SJSA1 (cell line): Measurements from ENCODE around the gene ANAPC10. TPM values are rescaled to one million over a fixed set of nuclear protein-coding genes. Genes with fewer than 3 reads are reported as not detected.
A peak's percentile ranks its signal among the peaks of the same experiment; 100 is the strongest.

Experiments used
- DNase-seq, 2 experiments: peaks; one replicate each; pipeline ENCODE4 v3.0.0-alpha.2; 2015 to 2020; ENCODE audit warnings: low spot score in 2 of 2, low read depth in 1 of 2
- H3K27ac ChIP-seq: fragments of 250-450 bp; sonication (Bioruptor Pico); 2 replicates; pipeline ENCODE4 v1.5.1; 2020; ENCODE audit warnings: mild to moderate bottlenecking, moderate library complexity
- H3K27me3 ChIP-seq: fragments of 250-450 bp; sonication (Bioruptor Pico); replicated peaks from 2 replicates; pipeline ENCODE4 v1.5.1; 2020; ENCODE audit warnings: mild to moderate bottlenecking, moderate library complexity
- H3K36me3 ChIP-seq: fragments of 250-450 bp; sonication (Bioruptor Pico); 2 replicates; pipeline ENCODE4 v1.5.1; 2020; ENCODE audit warnings: mild to moderate bottlenecking
- H3K4me1 ChIP-seq: fragments of 250-450 bp; sonication (Bioruptor Pico); replicated peaks from 2 replicates; pipeline ENCODE4 v1.6.1; 2021; ENCODE audit warnings: mild to moderate bottlenecking
- H3K4me3 ChIP-seq: fragments of 250-450 bp; sonication (Bioruptor Pico); 2 replicates; pipeline ENCODE4 v1.5.1; 2020; ENCODE audit warnings: mild to moderate bottlenecking
- H3K9me3 ChIP-seq: fragments of 250-450 bp; sonication (Bioruptor Pico); replicated peaks from 2 replicates; pipeline ENCODE4 v1.5.1; 2020; ENCODE audit warnings: mild to moderate bottlenecking
- total RNA-seq: library from RNA; depleted of rRNA; stranded (reverse); fragments of >200 nt; shearing (Covaris generic); gene quantifications from 2 replicates; pipeline ENCODE4 v1.2.3, GENCODE V29; 2014

ANAPC10 gene
- total RNA-seq, 1 experiment from 2014 or later: 57.1 TPM

DNA sequence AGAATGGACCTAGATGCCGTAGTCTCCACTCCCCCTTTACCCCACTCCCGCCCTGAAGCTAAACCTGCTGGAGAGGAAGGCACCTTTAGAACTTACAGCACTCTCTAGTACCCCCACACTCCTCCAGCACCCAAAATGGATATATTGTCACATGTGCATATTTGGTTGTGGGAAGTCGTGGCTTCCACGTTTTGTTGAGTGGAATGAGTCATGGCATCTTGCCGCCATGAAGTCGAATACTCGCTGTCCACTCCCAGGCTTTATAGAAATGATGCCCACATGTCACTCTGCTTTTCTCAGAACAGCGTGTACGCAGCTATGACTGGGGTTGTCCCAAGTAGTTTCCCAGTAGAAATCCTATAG, 660 bp upstream of the ANAPC10 start:
- peak in 1 of 2 experiments; percentile 62 for DNase-seq
- H3K27ac ChIP-seq: peak overlapping the region; percentile 93

DNA sequence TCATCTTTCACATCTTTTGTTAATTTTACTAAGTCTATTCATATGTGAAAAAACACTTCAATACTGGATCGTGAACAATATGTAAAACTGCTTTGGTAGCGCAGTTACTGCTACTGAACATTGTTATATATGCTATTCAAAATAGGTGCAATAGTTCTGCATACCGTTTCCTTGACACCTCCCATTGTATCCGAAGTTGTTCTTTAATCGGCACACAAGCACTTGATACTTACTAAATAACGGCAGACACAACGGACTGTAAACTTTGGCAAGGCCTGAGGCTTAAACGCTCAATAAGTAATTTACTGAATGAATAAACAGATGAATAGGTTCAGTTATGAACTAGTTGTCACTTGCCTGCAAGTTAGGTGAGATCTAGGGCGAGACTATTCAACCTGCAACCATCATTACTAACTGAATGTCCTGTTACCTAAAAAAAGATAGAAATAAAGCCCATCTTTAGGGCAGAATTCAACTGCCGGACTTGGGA, 620 bp downstream of the ANAPC10 start:
- H3K9me3 ChIP-seq: no peaks in the 10 kb centered on the region
- peak overlapping the region; percentile 93 for H3K27ac ChIP-seq
- H3K27me3 ChIP-seq: no peaks in the 10 kb centered on the region
- DNase-seq: no peak
- peaks cover 6% of the 10 kb centered on the region for H3K4me1 ChIP-seq
- H3K4me3 ChIP-seq: peak overlapping the region; percentile 75
- H3K36me3 ChIP-seq: peaks cover 54% of the 10 kb centered on the region

More for the DNA sequence above, 660 bp upstream of the ANAPC10 start:
- no peaks in the 10 kb centered on the region for H3K27me3 ChIP-seq
- H3K4me3 ChIP-seq: peak overlapping the region; percentile 75
- H3K4me1 ChIP-seq: peaks cover 6% of the 10 kb centered on the region
- H3K36me3 ChIP-seq: peaks cover 43% of the 10 kb centered on the region
- no peaks in the 10 kb centered on the region for H3K9me3 ChIP-seq

GRCh38 chr4:145093638-145094037, 4.4 kb downstream of the ANAPC10 start:
- Histone ChIP-seq H3K36me3 (peaks cover 74% of the 10 kb centered on the region), H3K27me3 (no peaks in the 10 kb centered on the region), H3K4me3 (no peak overlapping the region), H3K9me3 (no peaks in the 10 kb centered on the region), H3K4me1 (peaks cover 6% of the 10 kb centered on the region), H3K27ac (no peak overlapping the region)
- no peak for DNase-seq

DNA sequence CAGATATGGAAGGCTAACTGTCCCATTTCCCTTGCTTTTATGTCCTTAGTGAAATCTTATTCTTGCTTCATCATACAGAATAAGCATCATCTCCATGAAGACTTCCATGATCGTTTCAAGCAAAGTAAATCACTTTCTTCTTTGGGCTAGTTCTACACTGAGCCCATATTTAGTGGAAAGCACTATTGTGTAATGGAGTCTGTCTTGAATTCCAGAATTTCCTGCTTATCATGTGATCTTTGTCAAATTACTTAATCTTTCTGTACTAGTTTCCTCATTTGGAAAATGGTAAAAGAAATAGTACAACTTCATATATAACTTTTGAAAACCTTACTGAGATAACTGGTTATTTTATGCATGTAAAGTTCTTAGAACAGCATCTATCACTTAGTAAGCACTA, 7.6 kb downstream of the ANAPC10 start:
- Histone ChIP-seq H3K27ac (no peak overlapping the region), H3K27me3 (no peaks in the 10 kb centered on the region)

DNA sequence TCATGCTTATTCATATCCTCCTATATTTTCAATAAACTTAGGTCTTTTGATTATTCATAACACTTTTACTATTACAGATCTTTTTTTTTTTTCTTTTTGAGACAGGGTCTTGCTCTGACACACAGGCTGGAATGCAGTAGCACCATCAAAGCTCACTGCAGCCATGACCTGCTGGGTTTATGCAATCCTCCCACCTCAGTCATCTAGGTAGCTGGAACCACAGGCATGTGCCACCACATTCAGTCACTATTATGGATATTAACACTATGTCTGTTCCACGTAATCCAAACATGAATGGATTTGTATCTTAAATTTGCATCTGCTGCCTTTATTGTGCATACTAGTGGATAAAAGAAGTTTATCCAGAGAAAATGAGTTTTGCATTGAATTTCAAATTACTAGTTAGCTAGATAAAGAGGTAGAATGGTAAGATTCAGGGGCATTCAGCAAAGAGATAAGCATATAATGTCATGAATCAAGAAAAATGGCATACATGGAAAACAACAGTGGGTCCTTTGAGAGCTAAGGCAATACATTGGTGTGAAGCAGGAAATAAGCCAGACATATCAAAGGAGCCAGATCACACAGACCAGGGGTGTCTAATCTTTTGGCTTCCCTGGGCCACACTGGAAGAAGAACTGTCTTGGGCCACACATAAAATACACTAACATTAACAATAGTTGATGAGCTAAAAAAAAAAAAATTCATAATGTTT, 13.9 kb downstream of the ANAPC10 start:
- no peak for DNase-seq
- Histone ChIP-seq H3K36me3 (peaks cover 47% of the 10 kb centered on the region), H3K4me3 (no peak overlapping the region), H3K4me1 (no peaks in the 10 kb centered on the region), H3K27me3 (no peaks in the 10 kb centered on the region), H3K9me3 (no peaks in the 10 kb centered on the region), H3K27ac (no peak overlapping the region)

More for the DNA sequence above, 7.6 kb downstream of the ANAPC10 start:
- H3K36me3 ChIP-seq: peaks cover 89% of the 10 kb centered on the region
- no peaks in the 10 kb centered on the region for H3K9me3 ChIP-seq
- no peak for DNase-seq
- H3K4me1 ChIP-seq: no peaks in the 10 kb centered on the region
- no peak overlapping the region for H3K4me3 ChIP-seq

- DNase-seq: no peak
- Histone ChIP-seq H3K27ac (no peak overlapping the region), H3K4me3 (no peak overlapping the region), H3K9me3 (no peaks in the 10 kb centered on the region), H3K36me3 (peaks cover 42% of the 10 kb centered on the region), H3K4me1 (no peaks in the 10 kb centered on the region), H3K27me3 (no peaks in the 10 kb centered on the region)
Measured at GRCh38 chr4:145081756-145082155, 16.2 kb downstream of the ANAPC10 start.

DNA sequence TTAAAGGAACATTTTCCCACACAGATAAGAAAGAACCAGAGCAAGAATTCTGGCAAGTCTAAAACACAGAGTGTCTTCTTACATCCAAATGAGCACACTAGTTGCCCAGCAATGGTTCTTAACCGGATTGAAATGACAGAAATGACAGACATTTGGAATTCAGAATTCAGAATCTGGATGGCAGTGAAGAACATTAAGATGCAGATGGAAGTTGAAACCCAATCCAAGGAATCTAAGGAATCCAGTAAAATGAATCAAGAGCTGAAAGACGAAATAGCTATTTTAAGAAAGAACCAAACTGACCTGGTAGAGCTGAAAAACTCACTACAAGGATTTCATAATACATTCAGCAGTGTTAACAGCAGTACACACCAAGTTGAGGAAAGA, 21.5 kb downstream of the ANAPC10 start:
- Histone ChIP-seq H3K27ac (no peak overlapping the region), H3K4me3 (no peak overlapping the region), H3K27me3 (no peaks in the 10 kb centered on the region; the same call in 1 of the 2 replicates), H3K36me3 (peaks cover 40% of the 10 kb centered on the region), H3K4me1 (no peaks in the 10 kb centered on the region), H3K9me3 (no peaks in the 10 kb centered on the region)
- DNase-seq: no peak

GRCh38 chr4:145075742-145076468, 22.1 kb downstream of the ANAPC10 start:
- Histone ChIP-seq H3K27ac (no peak overlapping the region), H3K9me3 (no peaks in the 10 kb centered on the region), H3K36me3 (peaks cover 42% of the 10 kb centered on the region), H3K4me1 (no peaks in the 10 kb centered on the region), H3K4me3 (no peak overlapping the region), H3K27me3 (no peaks in the 10 kb centered on the region; the same call in 1 of the 2 replicates)
- no peak for DNase-seq

GRCh38 chr4:145071560-145071959, 26.4 kb downstream of the ANAPC10 start:
- no peak for DNase-seq
- Histone ChIP-seq H3K27me3 (no peaks in the 10 kb centered on the region; the same call in 1 of the 2 replicates), H3K36me3 (peaks cover 18% of the 10 kb centered on the region), H3K4me1 (peaks cover 10% of the 10 kb centered on the region), H3K4me3 (no peak overlapping the region), H3K27ac (no peak overlapping the region), H3K9me3 (no peaks in the 10 kb centered on the region)

GRCh38 chr4:145069361-145069760, 28.6 kb downstream of the ANAPC10 start:
- Histone ChIP-seq H3K27me3 (no peaks in the 10 kb centered on the region; the same call in 1 of the 2 replicates), H3K27ac (peak overlapping the region; percentile 20; the same call in 1 of the 2 replicates), H3K9me3 (no peaks in the 10 kb centered on the region), H3K36me3 (peaks cover 9% of the 10 kb centered on the region), H3K4me3 (no peak overlapping the region), H3K4me1 (peaks cover 10% of the 10 kb centered on the region)
- peak in 1 of 2 experiments; percentile 26 for DNase-seq

DNA sequence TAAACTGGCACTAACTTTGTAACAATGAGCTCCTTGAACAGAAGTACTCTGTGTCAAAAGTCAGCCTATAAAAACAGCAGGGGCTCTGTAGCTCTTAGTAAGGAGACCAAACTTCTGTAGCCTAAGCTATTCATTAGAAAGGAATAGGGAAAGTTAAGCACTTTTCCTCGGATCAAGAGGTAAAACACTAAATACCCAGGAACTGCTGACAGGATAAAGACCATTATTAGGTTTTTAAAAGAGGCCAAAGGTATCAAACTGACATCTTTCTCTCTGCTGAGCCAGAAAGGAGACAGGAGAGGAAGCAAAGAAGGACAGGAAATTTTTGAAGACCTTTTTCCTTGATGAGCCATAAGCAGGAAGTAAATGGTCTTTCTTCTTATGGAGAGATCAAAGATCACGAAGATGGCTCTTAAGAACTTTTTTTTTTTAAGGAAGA, 31.9 kb downstream of the ANAPC10 start:
- H3K27ac ChIP-seq: no peak overlapping the region
- no peaks in the 10 kb centered on the region for H3K9me3 ChIP-seq
- peaks cover 10% of the 10 kb centered on the region for H3K4me1 ChIP-seq
- DNase-seq: no peak
- peaks cover 13% of the 10 kb centered on the region for H3K36me3 ChIP-seq
- no peak overlapping the region for H3K4me3 ChIP-seq
- H3K27me3 ChIP-seq: no peaks in the 10 kb centered on the region

DNA sequence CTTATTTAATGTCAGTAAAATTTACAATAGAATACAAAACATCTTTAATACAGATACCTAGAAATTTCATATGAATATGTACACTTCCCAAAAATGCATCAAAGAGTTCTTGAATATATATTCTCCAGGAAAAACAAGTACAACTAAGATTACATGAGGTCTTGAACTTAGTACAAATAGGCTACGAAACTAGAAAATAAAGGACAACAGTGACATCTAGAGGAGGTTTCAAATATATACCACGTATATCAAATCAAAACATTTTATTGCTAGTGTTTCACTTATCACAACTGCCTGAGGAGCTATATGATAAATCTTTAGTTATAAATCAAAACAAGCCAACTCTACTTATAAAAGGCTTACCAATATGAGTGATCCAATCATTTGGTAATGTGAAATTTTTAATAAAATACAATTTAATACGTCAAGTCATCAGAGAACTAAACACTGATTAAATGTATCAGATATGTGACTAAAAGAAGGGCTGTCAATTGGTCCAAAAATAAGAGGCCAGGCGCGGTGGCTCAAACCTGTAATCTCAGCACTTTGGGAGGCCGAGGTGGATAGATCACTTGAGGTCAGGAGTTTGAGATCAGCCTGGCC, 36.6 kb downstream of the ANAPC10 start:
- DNase-seq: peak in 1 of 2 experiments; percentile 43
- no peaks in the 10 kb centered on the region for H3K4me1 ChIP-seq
- peaks cover 8% of the 10 kb centered on the region; the same call in 1 of the 2 replicates for H3K36me3 ChIP-seq
- no peak overlapping the region for H3K4me3 ChIP-seq
- no peak overlapping the region for H3K27ac ChIP-seq
- H3K9me3 ChIP-seq: no peaks in the 10 kb centered on the region
- no peaks in the 10 kb centered on the region for H3K27me3 ChIP-seq

- H3K4me1 ChIP-seq: no peaks in the 10 kb centered on the region
- no peaks in the 10 kb centered on the region for H3K27me3 ChIP-seq
- no peak overlapping the region for H3K27ac ChIP-seq
- no peak overlapping the region for H3K4me3 ChIP-seq
- no peak for DNase-seq
- H3K36me3 ChIP-seq: peaks cover 6% of the 10 kb centered on the region; the same call in 1 of the 2 replicates
- H3K9me3 ChIP-seq: no peaks in the 10 kb centered on the region
Measured at GRCh38 chr4:145058256-145058655, 39.7 kb downstream of the ANAPC10 start.
